ENCODE data around the gene TPI1.
A peak's percentile ranks its signal among the peaks of the same experiment; 100 is the strongest.
"Not testable (repeated sequence)": the region's sequence is repeated elsewhere in the genome, so short reads cannot be mapped to it uniquely, and the experiment has no call there.

The TPI1 gene

GRCh38 chr12:6879824-6880223 is 12.5 kb downstream of the TPI1 start:
- not testable (repeated sequence) for H3K36me3 ChIP-seq (ENCODE audit: insufficient read depth, low read length); H3K9me3 ChIP-seq (ENCODE audit: control insufficient read depth, insufficient read depth, low read length); H3K9ac ChIP-seq (ENCODE audit: low read depth, low read length); H3K4me1 ChIP-seq (ENCODE audit: insufficient read depth, low read length)

GRCh38 chr12:6883252-6883651 is 15.9 kb downstream of the TPI1 start:
- Histone ChIP-seq H3K9me3 (ENCODE audit: control insufficient read depth, insufficient read depth, low read length) (no peaks in the 10 kb centered on the region), H3K36me3 (ENCODE audit: insufficient read depth, low read length) (no peaks in the 10 kb centered on the region), H3K4me1 (ENCODE audit: insufficient read depth, low read length) (peaks cover 18% of the 10 kb centered on the region), H3K9ac (ENCODE audit: low read depth, low read length) (no peak overlapping the region)

GRCh38 chr12:6883683-6884082 is 16.4 kb downstream of the TPI1 start:
- Histone ChIP-seq H3K4me1 (ENCODE audit: insufficient read depth, low read length) (peaks cover 23% of the 10 kb centered on the region), H3K36me3 (ENCODE audit: insufficient read depth, low read length) (no peaks in the 10 kb centered on the region), H3K9ac (ENCODE audit: low read depth, low read length) (no peak overlapping the region), H3K9me3 (ENCODE audit: control insufficient read depth, insufficient read depth, low read length) (no peaks in the 10 kb centered on the region)

- H3K9me3 ChIP-seq (ENCODE audit: control insufficient read depth, insufficient read depth, low read length), result no peaks in the 10 kb centered on the region
- peaks cover 23% of the 10 kb centered on the region for H3K4me1 ChIP-seq (ENCODE audit: insufficient read depth, low read length)
- H3K9ac ChIP-seq (ENCODE audit: low read depth, low read length), result no peak overlapping the region
- H3K36me3 ChIP-seq (ENCODE audit: insufficient read depth, low read length), result 0 out of 2 replicates have a peak, but pooled peaks cover under 1% of the 10 kb centered on the region
Measured at GRCh38 chr12:6884539-6884938, 17.2 kb downstream of the TPI1 start.

- not testable (repeated sequence) for H3K36me3 ChIP-seq (ENCODE audit: insufficient read depth, low read length); H3K9me3 ChIP-seq (ENCODE audit: control insufficient read depth, insufficient read depth, low read length); H3K9ac ChIP-seq (ENCODE audit: low read depth, low read length)
- H3K4me1 ChIP-seq (ENCODE audit: insufficient read depth, low read length), result peaks cover 29% of the 10 kb centered on the region
Measured at GRCh38 chr12:6886206-6886999, 19.1 kb downstream of the TPI1 start.

- H3K36me3 ChIP-seq (ENCODE audit: insufficient read depth, low read length), result 0 out of 2 replicates have a peak, but pooled peaks cover 2% of the 10 kb centered on the region
Measured at GRCh38 chr12:6887460-6887859, 20.1 kb downstream of the TPI1 start.

GRCh38 chr12:6888360-6888759 is 21.0 kb downstream of the TPI1 start:
- Histone ChIP-seq H3K36me3 (ENCODE audit: insufficient read depth, low read length) (0 out of 2 replicates have a peak, but pooled peaks cover 2% of the 10 kb centered on the region), H3K9ac (ENCODE audit: low read depth, low read length) (no peak overlapping the region), H3K4me1 (ENCODE audit: insufficient read depth, low read length) (peaks cover 29% of the 10 kb centered on the region), H3K9me3 (ENCODE audit: control insufficient read depth, insufficient read depth, low read length) (no peaks in the 10 kb centered on the region)

More at GRCh38 chr12:6887460-6887859, 20.1 kb downstream of the TPI1 start:
- Histone ChIP-seq H3K9ac (ENCODE audit: low read depth, low read length) (no peak overlapping the region), H3K4me1 (ENCODE audit: insufficient read depth, low read length) (peaks cover 29% of the 10 kb centered on the region), H3K9me3 (ENCODE audit: control insufficient read depth, insufficient read depth, low read length) (no peaks in the 10 kb centered on the region)

GRCh38 chr12:6888794-6889193 is 21.5 kb downstream of the TPI1 start:
- not testable (repeated sequence) for H3K9me3 ChIP-seq (ENCODE audit: control insufficient read depth, insufficient read depth, low read length); H3K9ac ChIP-seq (ENCODE audit: low read depth, low read length); H3K36me3 ChIP-seq (ENCODE audit: insufficient read depth, low read length)
- peaks cover 29% of the 10 kb centered on the region for H3K4me1 ChIP-seq (ENCODE audit: insufficient read depth, low read length)

GRCh38 chr12:6889775-6890573 is 22.6 kb downstream of the TPI1 start:
- H3K9ac ChIP-seq (ENCODE audit: low read depth, low read length), result peak overlapping the region; percentile 25
- H3K36me3 ChIP-seq (ENCODE audit: insufficient read depth, low read length); H3K9me3 ChIP-seq (ENCODE audit: control insufficient read depth, insufficient read depth, low read length): not testable (repeated sequence)
- H3K4me1 ChIP-seq (ENCODE audit: insufficient read depth, low read length), result peaks cover 24% of the 10 kb centered on the region

GRCh38 chr12:6890789-6891645 is 23.7 kb downstream of the TPI1 start:
- peaks cover 22% of the 10 kb centered on the region for H3K4me1 ChIP-seq (ENCODE audit: insufficient read depth, low read length)
- H3K36me3 ChIP-seq (ENCODE audit: insufficient read depth, low read length), result 0 out of 2 replicates have a peak, but pooled peaks cover 2% of the 10 kb centered on the region
- H3K9me3 ChIP-seq (ENCODE audit: control insufficient read depth, insufficient read depth, low read length), result no peaks in the 10 kb centered on the region
- peak overlapping the region; percentile 47 for H3K9ac ChIP-seq (ENCODE audit: low read depth, low read length)

GRCh38 chr12:6891646-6892001 is 24.3 kb downstream of the TPI1 start:
- peak overlapping the region; percentile 47 for H3K9ac ChIP-seq (ENCODE audit: low read depth, low read length)

GRCh38 chr12:6892683-6893082 is 25.4 kb downstream of the TPI1 start:
- not testable (repeated sequence) for H3K36me3 ChIP-seq (ENCODE audit: insufficient read depth, low read length); H3K9me3 ChIP-seq (ENCODE audit: control insufficient read depth, insufficient read depth, low read length); H3K9ac ChIP-seq (ENCODE audit: low read depth, low read length)
- peaks cover 14% of the 10 kb centered on the region for H3K4me1 ChIP-seq (ENCODE audit: insufficient read depth, low read length)

More at GRCh38 chr12:6891646-6892001, 24.3 kb downstream of the TPI1 start:
- Histone ChIP-seq H3K36me3 (ENCODE audit: insufficient read depth, low read length) (0 out of 2 replicates have a peak, but pooled peaks cover 2% of the 10 kb centered on the region), H3K4me1 (ENCODE audit: insufficient read depth, low read length) (peaks cover 22% of the 10 kb centered on the region), H3K9me3 (ENCODE audit: control insufficient read depth, insufficient read depth, low read length) (no peaks in the 10 kb centered on the region)

- Histone ChIP-seq H3K9ac (ENCODE audit: low read depth, low read length) (no peak overlapping the region), H3K9me3 (ENCODE audit: control insufficient read depth, insufficient read depth, low read length) (no peaks in the 10 kb centered on the region), H3K4me1 (ENCODE audit: insufficient read depth, low read length) (peaks cover 6% of the 10 kb centered on the region; the same call in 1 of the 2 replicates), H3K36me3 (ENCODE audit: insufficient read depth, low read length) (0 out of 2 replicates have a peak, but pooled peaks cover 2% of the 10 kb centered on the region)
Measured at GRCh38 chr12:6894321-6894720, 27.0 kb downstream of the TPI1 start.

- no peaks in the 10 kb centered on the region; the same call in 1 of the 2 replicates for H3K36me3 ChIP-seq (ENCODE audit: insufficient read depth, low read length)
- 0 out of 2 replicates have a peak, but pooled peaks cover 2% of the 10 kb centered on the region for H3K4me1 ChIP-seq (ENCODE audit: insufficient read depth, low read length)
- no peak overlapping the region for H3K9ac ChIP-seq (ENCODE audit: low read depth, low read length)
- no peaks in the 10 kb centered on the region for H3K9me3 ChIP-seq (ENCODE audit: control insufficient read depth, insufficient read depth, low read length)
Measured at GRCh38 chr12:6896846-6897435, 29.6 kb downstream of the TPI1 start.

Data from ES-I3 (cell line).